Peyer's patch (tissue), 4 donors: ENCODE data around the gene SEMA5A. TPM values are rescaled to one million over a fixed set of nuclear protein-coding genes. Genes with fewer than 3 reads are reported as not detected.

Source experiments
- DNase-seq, 3 donors: peaks; one replicate each; pipeline ENCODE4 v3.0.0-alpha.2; 2017 to 2019
- H3K27ac ChIP-seq, 4 donors: fragments of 200-600 bp; sonication (generic); one replicate each; pipeline ENCODE4 v1.5.1; 2016 to 2019
- H3K27me3 ChIP-seq, 2 donors: fragments of 200-600 bp; sonication (generic); one replicate each; pipeline ENCODE4 v1.5.1; 2019
- H3K36me3 ChIP-seq, 3 donors: fragments of 200-600 bp; sonication (generic); one replicate each; pipeline ENCODE4 v1.5.1; 2016 to 2019
- H3K4me1 ChIP-seq, 4 donors: fragments of 200-600 bp; sonication (generic); one replicate each; pipeline ENCODE4 v1.5.1; 2016 to 2019
- H3K4me3 ChIP-seq, 4 donors: fragments of 200-600 bp; sonication (generic); 1 replicate in 3 of 4; 2 replicates in 1 of 4; pipeline ENCODE4 v1.5.1; 2016 to 2019; ENCODE audit warnings: mild to moderate bottlenecking in 1 of 4
- H3K9me3 ChIP-seq, 4 donors: fragments of 200-600 bp; sonication (generic); one replicate each; pipeline ENCODE4 v1.5.1; 2016 to 2019; ENCODE audit warnings: mild to moderate bottlenecking in 1 of 4
- POLR2A ChIP-seq, 2 donors: fragments of 450-650 bp; IDR thresholded peaks; one replicate each; pipeline ENCODE4 v1.5.1; 2017; ENCODE audit warnings: antibody characterized with exemption in 2 of 2, mild to moderate bottlenecking in 2 of 2, moderate library complexity in 2 of 2
- total RNA-seq, 4 donors: library from RNA; depleted of rRNA; stranded (reverse); fragments of >200 nt; gene quantifications; one replicate each; pipeline ENCODE4 v1.1.0, GENCODE V29; 2016
- TF ChIP-seq, protein P1 (sequence below), 6 experiments: fragments of 450-650 bp in 4 of 6; fragments of 200-600 bp in 2 of 6; sonication (generic) in 1 of 6; IDR thresholded peaks; one replicate each; pipeline ENCODE4 v1.5.1; 2017 to 2019; ENCODE audit warnings: antibody characterized with exemption in 6 of 6, mild to moderate bottlenecking in 3 of 6, moderate library complexity in 1 of 6

Gene SEMA5A
- total RNA-seq, 4 donors from 2014 or later = 11.6 to 22.5 (median 18.2) TPM

DNA sequence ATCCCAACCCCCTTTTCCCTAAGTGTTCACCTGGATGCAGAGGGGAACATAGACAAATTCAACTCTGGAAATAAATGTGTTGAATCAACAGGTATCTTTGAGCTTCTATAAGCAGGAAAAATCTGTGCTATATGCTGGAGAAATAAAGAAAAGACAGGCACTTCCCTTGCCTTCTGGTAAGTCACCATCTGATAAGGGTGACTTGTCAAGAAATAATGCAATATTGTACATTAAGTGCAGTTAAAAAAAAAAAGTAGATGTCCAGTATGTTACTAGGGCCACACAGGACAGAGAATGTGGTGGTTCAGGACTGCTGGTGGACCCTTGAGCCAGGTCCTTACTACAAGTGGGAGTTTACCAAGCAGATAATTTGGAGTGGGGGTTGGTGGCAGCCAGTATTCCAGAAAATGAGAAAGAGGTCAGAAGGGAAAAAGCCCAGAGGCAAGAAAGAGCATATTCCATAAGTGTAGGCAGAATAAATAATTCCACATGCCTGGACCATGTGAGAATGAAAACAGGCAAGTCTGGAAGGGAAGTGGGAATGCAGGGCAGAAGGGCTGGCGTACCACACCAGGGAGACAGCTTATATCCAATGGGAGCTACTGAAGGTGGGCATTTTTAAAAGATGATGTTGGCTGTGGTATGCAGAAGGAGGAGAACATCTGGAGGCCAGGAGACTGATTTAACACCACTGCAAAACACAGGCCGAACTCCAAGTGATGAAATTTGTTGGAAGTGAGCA is 209.9 kb downstream of the SEMA5A start:
- no peaks in the 10 kb centered on the region for H3K27me3 ChIP-seq
- H3K4me1 ChIP-seq = no peaks in the 10 kb centered on the region
- H3K9me3 ChIP-seq = no peaks in the 10 kb centered on the region
- H3K36me3 ChIP-seq = peaks cover 0 to 5% (median 0%) of the 10 kb centered on the region in 3 donors
- DNase-seq = no peak
- no peak overlapping the region for H3K4me3 ChIP-seq
- TF ChIP-seq, protein P1, sequence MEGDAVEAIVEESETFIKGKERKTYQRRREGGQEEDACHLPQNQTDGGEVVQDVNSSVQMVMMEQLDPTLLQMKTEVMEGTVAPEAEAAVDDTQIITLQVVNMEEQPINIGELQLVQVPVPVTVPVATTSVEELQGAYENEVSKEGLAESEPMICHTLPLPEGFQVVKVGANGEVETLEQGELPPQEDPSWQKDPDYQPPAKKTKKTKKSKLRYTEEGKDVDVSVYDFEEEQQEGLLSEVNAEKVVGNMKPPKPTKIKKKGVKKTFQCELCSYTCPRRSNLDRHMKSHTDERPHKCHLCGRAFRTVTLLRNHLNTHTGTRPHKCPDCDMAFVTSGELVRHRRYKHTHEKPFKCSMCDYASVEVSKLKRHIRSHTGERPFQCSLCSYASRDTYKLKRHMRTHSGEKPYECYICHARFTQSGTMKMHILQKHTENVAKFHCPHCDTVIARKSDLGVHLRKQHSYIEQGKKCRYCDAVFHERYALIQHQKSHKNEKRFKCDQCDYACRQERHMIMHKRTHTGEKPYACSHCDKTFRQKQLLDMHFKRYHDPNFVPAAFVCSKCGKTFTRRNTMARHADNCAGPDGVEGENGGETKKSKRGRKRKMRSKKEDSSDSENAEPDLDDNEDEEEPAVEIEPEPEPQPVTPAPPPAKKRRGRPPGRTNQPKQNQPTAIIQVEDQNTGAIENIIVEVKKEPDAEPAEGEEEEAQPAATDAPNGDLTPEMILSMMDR (IDR thresholded peaks at IDR 0.05) = no peak
- no peak for TF ChIP-seq POLR2A (IDR thresholded peaks at IDR 0.05)
- no peak overlapping the region for H3K27ac ChIP-seq

DNA sequence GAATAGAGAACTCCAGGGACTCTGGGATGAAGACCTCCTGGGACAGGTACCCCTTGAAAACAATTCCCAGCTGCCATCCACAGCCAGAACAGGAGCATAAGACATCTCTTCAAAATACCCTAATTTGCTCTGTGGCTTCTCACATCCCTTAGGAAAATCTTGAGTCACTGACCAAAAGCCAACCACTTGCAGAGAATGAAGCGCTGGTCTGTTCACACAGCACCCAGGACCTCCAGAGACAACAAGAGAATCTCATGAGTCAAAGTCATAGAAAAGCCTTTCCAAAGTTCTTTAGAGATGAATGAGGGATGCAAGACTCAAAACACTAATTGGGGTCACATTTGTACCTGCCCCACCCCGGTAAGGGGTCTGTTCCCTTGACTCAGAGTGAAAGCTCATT is 210.6 kb downstream of the SEMA5A start:
- no peak for TF ChIP-seq POLR2A (IDR thresholded peaks at IDR 0.05)
- TF ChIP-seq, protein P1 (IDR thresholded peaks at IDR 0.05) = no peak
- DNase-seq = no peak

DNA sequence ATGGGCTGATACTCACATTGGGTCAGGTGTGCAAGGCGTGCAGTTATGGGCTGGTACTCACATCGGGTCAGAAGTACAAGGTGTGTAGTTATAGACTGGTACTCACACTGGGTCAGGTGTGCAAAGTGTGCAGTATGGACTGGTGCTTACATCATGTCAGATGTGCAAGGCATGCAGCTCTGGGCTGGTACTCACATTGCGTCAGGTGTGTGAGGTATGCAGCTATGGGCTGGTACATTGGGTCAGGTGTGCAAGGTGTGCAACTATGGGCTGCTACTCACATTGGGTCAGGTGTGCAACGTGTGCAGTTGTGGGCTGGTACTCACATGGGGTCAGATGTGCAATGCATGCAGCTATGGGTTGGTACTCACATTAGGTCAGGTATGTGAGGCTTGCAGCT is 213.8 kb downstream of the SEMA5A start:
- Histone ChIP-seq H3K27ac (no peak overlapping the region), H3K36me3 (peaks cover 0 to 5% (median 0%) of the 10 kb centered on the region in 3 donors), H3K4me3 (no peak overlapping the region), H3K4me1 (no peaks in the 10 kb centered on the region), H3K27me3 (no peaks in the 10 kb centered on the region), H3K9me3 (no peaks in the 10 kb centered on the region)
- TF ChIP-seq, protein P1 (IDR thresholded peaks at IDR 0.05) = no peak
- no peak for TF ChIP-seq POLR2A (IDR thresholded peaks at IDR 0.05)
- DNase-seq = no peak

More for the DNA sequence above, 210.6 kb downstream of the SEMA5A start:
- Histone ChIP-seq H3K27ac (no peak overlapping the region), H3K4me3 (no peak overlapping the region), H3K4me1 (no peaks in the 10 kb centered on the region), H3K27me3 (no peaks in the 10 kb centered on the region), H3K36me3 (peaks cover 0 to 5% (median 0%) of the 10 kb centered on the region in 3 donors), H3K9me3 (no peaks in the 10 kb centered on the region)

DNA sequence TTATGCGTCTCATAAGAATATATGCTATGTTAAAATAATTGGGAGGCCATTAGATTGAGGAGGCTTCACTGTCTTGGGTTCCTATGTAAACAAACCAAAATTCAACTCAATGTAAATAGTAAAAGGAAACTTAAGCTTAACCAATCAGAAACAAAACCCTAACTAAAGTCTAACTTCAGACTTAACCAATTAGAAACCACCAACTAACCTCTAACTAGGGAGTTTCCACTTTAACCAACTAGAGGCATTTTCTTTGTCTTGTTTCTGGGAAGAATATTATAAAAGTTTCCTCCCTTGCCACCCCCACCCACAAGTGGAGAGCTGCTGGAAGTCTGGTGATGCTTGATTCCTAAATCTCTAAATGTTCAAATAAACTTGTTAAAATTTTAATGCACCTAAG is 214.5 kb downstream of the SEMA5A start:
- H3K9me3 ChIP-seq = no peaks in the 10 kb centered on the region
- TF ChIP-seq, protein P1 (IDR thresholded peaks at IDR 0.05) = no peak
- TF ChIP-seq POLR2A (IDR thresholded peaks at IDR 0.05) = no peak
- H3K4me3 ChIP-seq = no peak overlapping the region
- H3K36me3 ChIP-seq = peaks cover 0 to 5% (median 0%) of the 10 kb centered on the region in 3 donors
- no peak for DNase-seq
- H3K4me1 ChIP-seq = no peaks in the 10 kb centered on the region
- H3K27me3 ChIP-seq = no peaks in the 10 kb centered on the region
- H3K27ac ChIP-seq = no peak overlapping the region

DNA sequence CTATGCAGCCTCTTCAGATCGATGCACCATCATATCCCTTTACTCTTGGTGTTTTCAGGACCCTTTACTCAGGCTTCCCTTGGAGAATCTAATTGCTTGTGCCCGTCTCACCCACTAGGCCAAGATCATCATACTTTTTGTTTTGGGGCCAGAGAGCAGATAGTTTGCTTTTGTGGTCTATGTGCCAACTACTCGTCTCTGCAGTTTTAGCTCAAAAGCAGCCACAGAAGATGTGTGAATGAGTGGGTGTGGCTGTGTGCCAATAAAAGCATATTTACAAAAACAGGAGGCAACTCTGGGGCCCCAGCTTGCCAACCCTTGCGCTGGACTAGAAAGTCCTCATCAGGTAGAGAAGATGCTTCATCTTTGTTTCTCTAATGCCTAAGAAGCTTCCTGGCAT is 216.8 kb downstream of the SEMA5A start:
- Histone ChIP-seq H3K27ac (no peak overlapping the region), H3K4me1 (peaks cover 0 to 10% (median 0%) of the 10 kb centered on the region in 4 donors), H3K9me3 (no peaks in the 10 kb centered on the region), H3K4me3 (no peak overlapping the region), H3K27me3 (no peaks in the 10 kb centered on the region), H3K36me3 (peaks cover 0 to 5% (median 0%) of the 10 kb centered on the region in 3 donors)
- DNase-seq = no peak
- no peak for TF ChIP-seq POLR2A (IDR thresholded peaks at IDR 0.05)
- TF ChIP-seq, protein P1 (IDR thresholded peaks at IDR 0.05) = no peak
